GM13976 (cell line): ENCODE measurements around the gene ZBED2.

Source experiments
- DNase-seq: peaks from one replicate; pipeline ENCODE4 v3.0.0; 2012; ENCODE audit warnings: low spot score
- CTCF ChIP-seq: IDR thresholded peaks from 2 replicates; pipeline ENCODE4 v1.5.1; 2012; ENCODE audit warnings: borderline replicate concordance, mild to moderate bottlenecking; ENCODE audit not compliant: insufficient read depth; ENCODE audit errors: extremely low read depth, missing control alignments, control extremely low read depth
- in situ Hi-C: fragments of 300-500 bp; cut with MboI; formaldehyde crosslinking; loops from one replicate; pipeline ENCODE4 v1.12.0; 2022; ENCODE audit warnings: low sequenced_read_pairs, mixed read lengths, inconsistent platforms; ENCODE audit not compliant: unreplicated experiment

Gene ZBED2

GRCh38 chr3:111613294-111613693 is 18.1 kb upstream of the ZBED2 start:
- no peak for TF ChIP-seq CTCF
- in situ Hi-C loops = no loop called here

GRCh38 chr3:111610612-111611054 is 15.5 kb upstream of the ZBED2 start:
- in situ Hi-C loops = no loop called here
- no peak for TF ChIP-seq CTCF
- DNase-seq = no peak

More at GRCh38 chr3:111613294-111613693, 18.1 kb upstream of the ZBED2 start:
- DNase-seq = no peak

- TF ChIP-seq CTCF = no peak
- in situ Hi-C loops = no loop called here
- DNase-seq = no peak
Observed at GRCh38 chr3:111610189-111610588, 15.0 kb upstream of the ZBED2 start.

GRCh38 chr3:111609700-111610099 is 14.6 kb upstream of the ZBED2 start:
- no peak for DNase-seq
- no peak for TF ChIP-seq CTCF
- in situ Hi-C loops = no loop called here

GRCh38 chr3:111608383-111608782 is 13.2 kb upstream of the ZBED2 start:
- in situ Hi-C loops = no loop called here
- no peak for DNase-seq
- TF ChIP-seq CTCF = no peak

GRCh38 chr3:111607240-111607920 is 12.2 kb upstream of the ZBED2 start:
- TF ChIP-seq CTCF = no peak
- no peak for DNase-seq
- in situ Hi-C loops = no loop called here
